Measurements from ENCODE around the gene ALDH1A3.
A peak's percentile ranks its signal among the peaks of the same experiment; 100 is the strongest.

Gene ALDH1A3

GRCh38 chr15:100902436-100903167 is 23.0 kb downstream of the ALDH1A3 start:
- peak; percentile 47 for DNase-seq (ENCODE audit: low read depth)

GRCh38 chr15:100903168-100903554 is 23.5 kb downstream of the ALDH1A3 start:
- no peak for DNase-seq (ENCODE audit: low read depth)

GRCh38 chr15:100905850-100906249 is 26.2 kb downstream of the ALDH1A3 start:
- DNase-seq (ENCODE audit: low read depth), result no peak

- DNase-seq (ENCODE audit: low read depth), result no peak
These were observed 28.8 kb downstream of the ALDH1A3 start for GRCh38 chr15:100908466-100908865.

- no peak for DNase-seq (ENCODE audit: low read depth)
These were observed 29.9 kb downstream of the ALDH1A3 start for GRCh38 chr15:100909565-100909964.

GRCh38 chr15:100909989-100910955 is 30.6 kb downstream of the ALDH1A3 start:
- DNase-seq (ENCODE audit: low read depth), result no peak

- DNase-seq (ENCODE audit: low read depth), result no peak
These were observed 31.5 kb downstream of the ALDH1A3 start for GRCh38 chr15:100911086-100911485.

- DNase-seq (ENCODE audit: low read depth), result no peak
These were observed 34.3 kb downstream of the ALDH1A3 start for GRCh38 chr15:100913961-100914360.

- no peak for DNase-seq (ENCODE audit: low read depth)
These were observed 35.2 kb downstream of the ALDH1A3 start for GRCh38 chr15:100914876-100915275.

GRCh38 chr15:100918034-100918689 is 38.5 kb downstream of the ALDH1A3 start:
- DNase-seq (ENCODE audit: low read depth), result peak; percentile 27

- DNase-seq (ENCODE audit: low read depth), result peak; percentile 21
These were observed 39.3 kb downstream of the ALDH1A3 start, which contains the start of gene LRRK1 for GRCh38 chr15:100918690-100919480. LRRK1 (plus strand) TSS chr15:100919357; CDS start chr15:100924633, 5,276 bp downstream.

GRCh38 chr15:100919481-100920405 is 40.1 kb downstream of the ALDH1A3 start:
- no peak for DNase-seq (ENCODE audit: low read depth)

- DNase-seq (ENCODE audit: low read depth), result no peak
These were observed 41.0 kb downstream of the ALDH1A3 start for GRCh38 chr15:100920516-100921135.

- no peak for DNase-seq (ENCODE audit: low read depth)
These were observed 42.8 kb downstream of the ALDH1A3 start for GRCh38 chr15:100922192-100923040.

- DNase-seq (ENCODE audit: low read depth), result no peak
These were observed 43.4 kb downstream of the ALDH1A3 start for GRCh38 chr15:100923076-100923475.

GRCh38 chr15:100923902-100924301 is 44.3 kb downstream of the ALDH1A3 start:
- no peak for DNase-seq (ENCODE audit: low read depth)

GRCh38 chr15:100924436-100924835 is 44.8 kb downstream of the ALDH1A3 start:
- no peak for DNase-seq (ENCODE audit: low read depth)

- no peak for DNase-seq (ENCODE audit: low read depth)
These were observed 45.8 kb downstream of the ALDH1A3 start for GRCh38 chr15:100925480-100925879.

- DNase-seq (ENCODE audit: low read depth), result no peak
These were observed 46.6 kb downstream of the ALDH1A3 start for GRCh38 chr15:100926258-100926657.
